Endothelial cell of coronary artery (primary cell): ENCODE measurements around the gene LINC00632. TPM values are rescaled to one million over a fixed set of nuclear protein-coding genes. Genes with fewer than 3 reads are reported as not detected.

ENCODE experiments used
- total RNA-seq: library from RNA; depleted of rRNA; stranded (reverse); fragments of >200 nt; gene quantifications from 2 replicates; pipeline ENCODE4 v1.2.3, GENCODE V29; 2014

The LINC00632 gene
- total RNA-seq, result 0.72 and 1.1 TPM in 2 replicates

DNA sequence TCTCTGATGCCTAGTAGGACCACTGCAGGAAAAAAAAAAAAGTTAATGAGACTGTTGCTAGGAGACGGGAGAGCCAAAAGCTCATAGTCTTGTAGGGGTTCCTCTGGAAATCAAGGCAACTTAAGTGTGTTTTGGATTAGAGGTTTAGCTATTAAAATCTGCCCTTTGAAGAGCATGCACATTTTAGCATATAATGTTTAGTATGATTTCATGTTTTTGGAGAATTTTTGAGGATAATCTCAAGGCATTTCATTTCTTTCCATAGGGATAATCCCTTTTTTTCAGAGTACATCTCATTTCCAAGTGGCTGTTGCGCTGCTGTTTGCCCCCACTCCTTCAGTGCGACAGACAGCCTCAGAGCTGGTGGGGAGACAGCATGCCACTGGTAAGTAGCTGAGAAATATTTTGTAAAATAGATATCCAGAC is at the start of gene LINC00632:
Gene LINC00632 (plus strand): TSS at position 339 of the 426 bp plus-strand sequence.

Other genes starting within 250 kb of the LINC00632 start
- not detected in 2 replicates for gene SOX3, start 204.7 kb upstream of the LINC00632 start, total RNA-seq